ENCODE data around the gene DHX38.

DNA sequence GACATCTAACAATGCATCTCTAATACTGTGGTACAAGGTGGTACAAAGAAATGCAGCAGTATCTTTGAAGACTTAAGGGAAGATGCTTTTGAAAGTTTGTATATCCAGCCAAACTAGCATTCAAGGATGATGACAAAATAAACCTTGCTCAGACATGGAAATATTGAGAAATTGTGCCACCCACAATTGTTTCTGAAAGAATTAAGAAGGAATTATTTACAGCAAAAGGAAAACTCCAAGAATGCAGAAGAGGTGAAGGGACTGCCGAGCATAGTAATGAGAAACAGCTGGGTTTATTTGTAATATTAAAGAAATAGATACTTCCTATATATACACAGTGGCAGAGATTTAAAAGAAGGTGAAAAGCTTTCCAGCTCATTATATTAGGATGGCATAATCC, 48.8 kb downstream of the DHX38 start:
- TF ChIP-seq, protein P1, sequence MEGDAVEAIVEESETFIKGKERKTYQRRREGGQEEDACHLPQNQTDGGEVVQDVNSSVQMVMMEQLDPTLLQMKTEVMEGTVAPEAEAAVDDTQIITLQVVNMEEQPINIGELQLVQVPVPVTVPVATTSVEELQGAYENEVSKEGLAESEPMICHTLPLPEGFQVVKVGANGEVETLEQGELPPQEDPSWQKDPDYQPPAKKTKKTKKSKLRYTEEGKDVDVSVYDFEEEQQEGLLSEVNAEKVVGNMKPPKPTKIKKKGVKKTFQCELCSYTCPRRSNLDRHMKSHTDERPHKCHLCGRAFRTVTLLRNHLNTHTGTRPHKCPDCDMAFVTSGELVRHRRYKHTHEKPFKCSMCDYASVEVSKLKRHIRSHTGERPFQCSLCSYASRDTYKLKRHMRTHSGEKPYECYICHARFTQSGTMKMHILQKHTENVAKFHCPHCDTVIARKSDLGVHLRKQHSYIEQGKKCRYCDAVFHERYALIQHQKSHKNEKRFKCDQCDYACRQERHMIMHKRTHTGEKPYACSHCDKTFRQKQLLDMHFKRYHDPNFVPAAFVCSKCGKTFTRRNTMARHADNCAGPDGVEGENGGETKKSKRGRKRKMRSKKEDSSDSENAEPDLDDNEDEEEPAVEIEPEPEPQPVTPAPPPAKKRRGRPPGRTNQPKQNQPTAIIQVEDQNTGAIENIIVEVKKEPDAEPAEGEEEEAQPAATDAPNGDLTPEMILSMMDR (IDR thresholded peaks at IDR 0.05) = no peak
- no peak for TF ChIP-seq POLR2A (IDR thresholded peaks at IDR 0.05)
- no peak for TF ChIP-seq POLR2AphosphoS5 (IDR thresholded peaks at IDR 0.05)
- TF ChIP-seq EP300 (IDR thresholded peaks at IDR 0.05; ENCODE audit: low read depth) = no peak

All from transverse colon (tissue), 4 donors.